ENCODE measurements around the gene OPA1.

OPA1 gene

DNA sequence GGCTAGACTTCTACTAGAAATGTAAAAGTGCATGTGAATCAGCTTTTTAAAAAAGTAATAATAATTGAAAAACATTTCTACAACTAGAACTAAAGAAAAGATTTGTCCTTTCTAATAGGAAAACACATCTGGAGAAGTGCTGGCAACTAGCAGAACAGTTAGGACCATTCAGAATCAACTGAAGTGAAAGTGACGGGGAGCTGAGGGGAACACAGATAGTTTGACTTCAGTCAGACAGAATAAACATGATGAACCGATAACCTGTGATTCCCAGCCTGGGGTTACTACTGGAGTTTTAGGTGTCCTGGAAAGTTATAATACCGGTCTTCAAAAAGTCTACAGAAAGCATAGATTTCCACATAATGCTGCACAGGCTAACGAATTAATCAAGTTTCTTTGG lies 28.1 kb downstream of the OPA1 start:
- H3K36me3 ChIP-seq (ENCODE audit: control insufficient read depth, low read length) = peaks cover 64% of the 10 kb centered on the region
- no peak for TF ChIP-seq EZH2phosphoT487 (IDR thresholded peaks at IDR 0.05; ENCODE audit: borderline replicate concordance, low read length)
- TF ChIP-seq, protein P1, sequence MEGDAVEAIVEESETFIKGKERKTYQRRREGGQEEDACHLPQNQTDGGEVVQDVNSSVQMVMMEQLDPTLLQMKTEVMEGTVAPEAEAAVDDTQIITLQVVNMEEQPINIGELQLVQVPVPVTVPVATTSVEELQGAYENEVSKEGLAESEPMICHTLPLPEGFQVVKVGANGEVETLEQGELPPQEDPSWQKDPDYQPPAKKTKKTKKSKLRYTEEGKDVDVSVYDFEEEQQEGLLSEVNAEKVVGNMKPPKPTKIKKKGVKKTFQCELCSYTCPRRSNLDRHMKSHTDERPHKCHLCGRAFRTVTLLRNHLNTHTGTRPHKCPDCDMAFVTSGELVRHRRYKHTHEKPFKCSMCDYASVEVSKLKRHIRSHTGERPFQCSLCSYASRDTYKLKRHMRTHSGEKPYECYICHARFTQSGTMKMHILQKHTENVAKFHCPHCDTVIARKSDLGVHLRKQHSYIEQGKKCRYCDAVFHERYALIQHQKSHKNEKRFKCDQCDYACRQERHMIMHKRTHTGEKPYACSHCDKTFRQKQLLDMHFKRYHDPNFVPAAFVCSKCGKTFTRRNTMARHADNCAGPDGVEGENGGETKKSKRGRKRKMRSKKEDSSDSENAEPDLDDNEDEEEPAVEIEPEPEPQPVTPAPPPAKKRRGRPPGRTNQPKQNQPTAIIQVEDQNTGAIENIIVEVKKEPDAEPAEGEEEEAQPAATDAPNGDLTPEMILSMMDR (IDR thresholded peaks at IDR 0.05; ENCODE audit: low read depth, low read length, poor library complexity, severe bottlenecking) = no peak
- no peaks in the 10 kb centered on the region for H3K79me2 ChIP-seq (ENCODE audit: control insufficient read depth, low read length)

DNA sequence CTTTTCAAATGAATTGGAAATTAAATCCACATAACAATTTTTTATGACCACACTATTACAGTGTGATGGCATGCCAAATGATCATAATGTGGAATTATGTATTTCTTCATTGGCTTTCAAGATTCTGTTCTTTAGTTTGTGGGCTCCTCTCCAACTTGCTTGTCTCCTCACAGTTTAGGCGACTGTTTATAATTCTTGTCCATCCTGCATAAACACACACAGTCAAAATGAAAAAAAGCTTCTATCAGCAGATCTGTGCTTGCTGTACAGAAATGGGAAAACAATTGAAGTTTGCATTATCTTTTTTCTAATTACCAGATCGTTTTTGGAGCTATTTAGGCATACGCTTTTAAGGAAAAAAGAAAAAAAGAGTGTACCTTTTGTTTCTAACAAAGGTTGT lies 37.0 kb downstream of the OPA1 start:
- H3K27ac ChIP-seq (ENCODE audit: low read depth, low read length) = no peak overlapping the region
- H3K4me3 ChIP-seq (ENCODE audit: low read length) = no peak overlapping the region
- no peak overlapping the region for H3K4me2 ChIP-seq (ENCODE audit: low read length)
- no peaks in the 10 kb centered on the region for H3F3A ChIP-seq (ENCODE audit: control insufficient read depth, insufficient read depth)
- no peaks in the 10 kb centered on the region for H3K9me3 ChIP-seq (ENCODE audit: control insufficient read depth, insufficient read depth, low read length)
- no peaks in the 10 kb centered on the region for H4K20me1 ChIP-seq (ENCODE audit: control insufficient read depth, insufficient read depth, low read depth, low read length)
- TF ChIP-seq, protein P1 (IDR thresholded peaks at IDR 0.05; ENCODE audit: low read depth, low read length, poor library complexity, severe bottlenecking) = no peak
- no peak for TF ChIP-seq EZH2phosphoT487 (IDR thresholded peaks at IDR 0.05; ENCODE audit: borderline replicate concordance, low read length)
- H3K4me1 ChIP-seq (ENCODE audit: control insufficient read depth, low read length) = no peaks in the 10 kb centered on the region
- no peaks in the 10 kb centered on the region for H3K79me2 ChIP-seq (ENCODE audit: control insufficient read depth, low read length)
- H3K9me2 ChIP-seq (replicated peaks; ENCODE audit: control insufficient read depth, low read length) = no peaks in the 10 kb centered on the region
- no peaks in the 10 kb centered on the region for H3K27me3 ChIP-seq (ENCODE audit: control insufficient read depth, low read length)
- H3K36me3 ChIP-seq (ENCODE audit: control insufficient read depth, low read length) = peaks cover 27% of the 10 kb centered on the region

More for the DNA sequence above, 28.1 kb downstream of the OPA1 start:
- Histone ChIP-seq H4K20me1 (ENCODE audit: control insufficient read depth, insufficient read depth, low read depth, low read length) (no peaks in the 10 kb centered on the region), H3F3A (ENCODE audit: control insufficient read depth, insufficient read depth) (no peaks in the 10 kb centered on the region), H3K4me3 (ENCODE audit: low read length) (no peak overlapping the region), H3K9me2 (replicated peaks; ENCODE audit: control insufficient read depth, low read length) (no peaks in the 10 kb centered on the region), H3K27me3 (ENCODE audit: control insufficient read depth, low read length) (no peaks in the 10 kb centered on the region), H3K27ac (ENCODE audit: low read depth, low read length) (no peak overlapping the region), H3K4me1 (ENCODE audit: control insufficient read depth, low read length) (no peaks in the 10 kb centered on the region), H3K4me2 (ENCODE audit: low read length) (no peak overlapping the region), H3K9me3 (ENCODE audit: control insufficient read depth, insufficient read depth, low read length) (no peaks in the 10 kb centered on the region)

DNA sequence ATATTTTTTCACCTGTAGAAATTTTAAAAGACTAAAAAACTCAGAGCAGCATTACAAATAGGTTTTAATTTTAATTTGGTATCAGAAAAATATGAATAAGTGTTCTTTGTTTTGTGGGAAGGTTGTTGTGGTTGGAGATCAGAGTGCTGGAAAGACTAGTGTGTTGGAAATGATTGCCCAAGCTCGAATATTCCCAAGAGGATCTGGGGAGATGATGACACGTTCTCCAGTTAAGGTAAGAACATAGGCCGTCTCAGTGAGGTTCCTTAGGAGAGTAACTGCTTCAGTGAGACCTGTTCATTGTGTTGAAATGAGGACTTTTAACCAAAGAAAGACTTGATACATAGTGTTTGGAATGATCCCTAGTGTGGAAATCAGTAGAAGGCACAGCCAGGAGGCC lies 44.8 kb downstream of the OPA1 start:
- no peak for TF ChIP-seq EZH2phosphoT487 (IDR thresholded peaks at IDR 0.05; ENCODE audit: borderline replicate concordance, low read length)
- TF ChIP-seq, protein P1 (IDR thresholded peaks at IDR 0.05; ENCODE audit: low read depth, low read length, poor library complexity, severe bottlenecking) = no peak
- no peaks in the 10 kb centered on the region for H3K27me3 ChIP-seq (ENCODE audit: control insufficient read depth, low read length)
- no peak overlapping the region for H3K27ac ChIP-seq (ENCODE audit: low read depth, low read length)
- H3K79me2 ChIP-seq (ENCODE audit: control insufficient read depth, low read length) = no peaks in the 10 kb centered on the region
- H4K20me1 ChIP-seq (ENCODE audit: control insufficient read depth, insufficient read depth, low read depth, low read length) = no peaks in the 10 kb centered on the region
- no peaks in the 10 kb centered on the region for H3F3A ChIP-seq (ENCODE audit: control insufficient read depth, insufficient read depth)
- H3K9me3 ChIP-seq (ENCODE audit: control insufficient read depth, insufficient read depth, low read length) = no peaks in the 10 kb centered on the region
- no peak overlapping the region for H3K4me2 ChIP-seq (ENCODE audit: low read length)
- H3K4me1 ChIP-seq (ENCODE audit: control insufficient read depth, low read length) = no peaks in the 10 kb centered on the region
- no peak overlapping the region for H3K4me3 ChIP-seq (ENCODE audit: low read length)
- H3K36me3 ChIP-seq (ENCODE audit: control insufficient read depth, low read length) = peaks cover 58% of the 10 kb centered on the region
- no peaks in the 10 kb centered on the region for H3K9me2 ChIP-seq (replicated peaks; ENCODE audit: control insufficient read depth, low read length)

DNA sequence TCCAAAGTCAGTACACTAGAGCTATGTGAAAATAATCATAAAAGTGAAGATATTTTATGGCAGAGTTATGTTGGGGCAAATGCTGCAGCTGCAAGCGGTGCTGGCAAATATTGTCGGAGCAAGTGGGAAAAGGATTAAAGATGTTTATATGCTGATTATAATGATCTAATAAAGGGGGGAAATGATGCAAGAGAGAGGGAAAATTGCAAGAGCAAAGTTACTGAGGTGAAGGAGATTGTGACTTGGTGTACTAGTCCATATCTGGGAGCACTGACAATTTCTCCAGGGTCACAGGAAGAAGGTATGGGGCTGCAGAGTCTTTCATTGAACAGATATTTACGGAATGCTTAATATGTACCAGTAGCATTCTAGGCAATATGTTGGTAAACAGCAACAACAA lies 45.8 kb downstream of the OPA1 start:
- H3K79me2 ChIP-seq (ENCODE audit: control insufficient read depth, low read length) = no peaks in the 10 kb centered on the region
- TF ChIP-seq EZH2phosphoT487 (IDR thresholded peaks at IDR 0.05; ENCODE audit: borderline replicate concordance, low read length) = no peak
- TF ChIP-seq, protein P1 (IDR thresholded peaks at IDR 0.05; ENCODE audit: low read depth, low read length, poor library complexity, severe bottlenecking) = no peak
- no peaks in the 10 kb centered on the region for H3K9me3 ChIP-seq (ENCODE audit: control insufficient read depth, insufficient read depth, low read length)
- no peaks in the 10 kb centered on the region for H4K20me1 ChIP-seq (ENCODE audit: control insufficient read depth, insufficient read depth, low read depth, low read length)
- H3K27ac ChIP-seq (ENCODE audit: low read depth, low read length) = no peak overlapping the region
- H3K9me2 ChIP-seq (replicated peaks; ENCODE audit: control insufficient read depth, low read length) = no peaks in the 10 kb centered on the region
- no peaks in the 10 kb centered on the region for H3F3A ChIP-seq (ENCODE audit: control insufficient read depth, insufficient read depth)
- H3K4me3 ChIP-seq (ENCODE audit: low read length) = no peak overlapping the region
- H3K27me3 ChIP-seq (ENCODE audit: control insufficient read depth, low read length) = no peaks in the 10 kb centered on the region
- peaks cover 68% of the 10 kb centered on the region for H3K36me3 ChIP-seq (ENCODE audit: control insufficient read depth, low read length)
- no peaks in the 10 kb centered on the region for H3K4me1 ChIP-seq (ENCODE audit: control insufficient read depth, low read length)
- no peak overlapping the region for H3K4me2 ChIP-seq (ENCODE audit: low read length)

Data from DOHH2 (cell line).